ENCODE measurements around the gene CCM2L. TPM values are rescaled to one million over a fixed set of nuclear protein-coding genes. Genes with fewer than 3 reads are reported as not detected.

CCM2L gene
- total and polyA plus RNA-seq, 9 of the 15 experiments (the other 6 are each of a cell fraction or from before 2014, with no cell fraction given), result 0.04 TPM; not detected in 8

- no peaks in the 10 kb centered on the region for H3K9me3 ChIP-seq (replicated peaks; ENCODE audit: control insufficient read depth, insufficient read depth, low read depth, low read length)
- H3K27ac ChIP-seq (ENCODE audit: extremely low read depth, low read depth, low read length), result no peak overlapping the region
- in situ Hi-C loops (cut with MboI), result no loop called here
- intact Hi-C loops (cut with micrococcal nuclease), result no loop called here
- no peak for DNase-seq (ENCODE audit: extremely low read depth in 1 of 4, low spot score in 3 of 4)
- CTCF ChIA-PET (ENCODE audit: low intra/inter-chr PET ratio), result no interaction called here
- no peak overlapping the region for H2AFZ ChIP-seq (ENCODE audit: low read depth, low read length)
- TF ChIP-seq HMG20B (CRISPR knock-in tag; IDR thresholded peaks at IDR 0.05), result no peak
- no peak for TF ChIP-seq CREB1 (IDR thresholded peaks at IDR 0.05)
- no peak for TF ChIP-seq CREB1 (CRISPR knock-in tag; IDR thresholded peaks at IDR 0.05)
- no peak for TF ChIP-seq ZNF280A (IDR thresholded peaks at IDR 0.05; ENCODE audit: low read depth, partially characterized antibody)
- TF ChIP-seq CHCHD3 (CRISPR knock-in tag; IDR thresholded peaks at IDR 0.05), result no peak
- TF ChIP-seq KLF13 (tag; IDR thresholded peaks at IDR 0.05; ENCODE audit: borderline replicate concordance, low read depth), result no peak
- TF ChIP-seq JUNB (CRISPR knock-in tag; conservative IDR thresholded peaks at IDR 0.05), result no peak
- TF ChIP-seq DACH1 (IDR thresholded peaks at IDR 0.05; ENCODE audit: partially characterized antibody), result no peak
- TF ChIP-seq ZFP1 (CRISPR knock-in tag; IDR thresholded peaks at IDR 0.05), result no peak
- TF ChIP-seq ZNF75A (CRISPR knock-in tag; IDR thresholded peaks at IDR 0.05), result no peak
- no TSS peak for BruUV-seq (replicated peaks)
- POLR2A ChIA-PET, result no interaction called here
- no peaks in the 10 kb centered on the region for H3K36me3 ChIP-seq (ENCODE audit: control insufficient read depth, insufficient read depth, low read length)
- H3K4me3 ChIP-seq, result no peak overlapping the region
- no peaks in the 10 kb centered on the region for H3K79me2 ChIP-seq (ENCODE audit: control insufficient read depth, insufficient read depth, low read length)
- no peak overlapping the region for H3K9ac ChIP-seq (ENCODE audit: insufficient read depth in 1 of 2, low read depth in 2 of 2, low read length in 2 of 2)
- no peaks in the 10 kb centered on the region; the same call in none of the 2 replicates for H4K20me1 ChIP-seq (replicated peaks; ENCODE audit: control insufficient read depth, insufficient read depth, low read length)
- H3K9me1 ChIP-seq (ENCODE audit: control insufficient read depth, insufficient read depth, low read length), result no peaks in the 10 kb centered on the region
- peaks cover 11 to 20% of the 10 kb centered on the region in 2 experiments; a peak in 3 of 5 replicates for H3K27me3 ChIP-seq (ENCODE audit: control insufficient read depth in 2 of 2, insufficient read depth in 2 of 2, low read length in 2 of 2)
- WGBS (ENCODE audit: insufficient coverage, low coverage, missing lambda C conversion rate), result 0% methylated on average over 4 of the region's 4 CpGs
- ATAC-seq, result no peak
- no peak overlapping the region for H3K4me2 ChIP-seq (ENCODE audit: insufficient read depth, low read length)
- no peak for FAIRE-seq
- H3K4me1 ChIP-seq (replicated peaks in 1 of 2; ENCODE audit: control insufficient read depth in 2 of 2, insufficient read depth in 2 of 2, low read length in 2 of 2), result peaks cover 0 to 11% of the 10 kb centered on the region in 2 experiments; a peak in 2 of 5 replicates
These were observed 37.7 kb upstream of the CCM2L start for GRCh38 chr20:31972471-31973021.

Measured in K562 (cell line).